A673 (cell line): ENCODE data around the gene DPM2. TPM values are rescaled to one million over a fixed set of nuclear protein-coding genes. Genes with fewer than 3 reads are reported as not detected.
A peak's percentile ranks its signal among the peaks of the same experiment; 100 is the strongest.

Experiments
- BruUV-seq: library from RNA; stranded (reverse); fragments of 400-500 nt; replicated peaks from 2 replicates; lab custom pipeline; 2021; lab: Mats Ljungman, UMichigan
- CTCF ChIA-PET: fragments of 300-600 bp; sonication (Branson Sonifier 250); formaldehyde crosslinking; loops from one replicate; lab custom pipeline; 2022; ENCODE audit warnings: antibody characterized with exemption; lab: Charles Lee
- POLR2A ChIA-PET: fragments of 300-600 bp; sonication (Branson Sonifier 250); formaldehyde crosslinking; loops from one replicate; lab custom pipeline; 2022; ENCODE audit warnings: antibody characterized with exemption; ENCODE audit not compliant: low non-redundant PET; lab: Charles Lee
- DNase-seq: peaks from one replicate; pipeline ENCODE4 v3.0.0-alpha.2; 2015; ENCODE audit warnings: low spot score
- H3K27ac ChIP-seq: fragments of 200-600 bp; sonication (generic); 2 replicates; pipeline ENCODE4 v1.5.1; 2016; ENCODE audit warnings: mixed run types, low read depth, mild to moderate bottlenecking, mixed read lengths, antibody characterized with exemption, low read length; ENCODE audit not compliant: poor library complexity, severe bottlenecking
- H3K27me3 ChIP-seq: fragments of 200-600 bp; sonication (generic); replicated peaks from 2 replicates; pipeline ENCODE4 v1.6.1; 2017; ENCODE audit warnings: mixed run types, low read depth, mild to moderate bottlenecking, mixed read lengths, antibody characterized with exemption, low read length; ENCODE audit not compliant: insufficient read depth, poor library complexity
- H3K36me3 ChIP-seq: fragments of 200-600 bp; sonication (generic); 2 replicates; pipeline ENCODE4 v1.6.1; 2016; ENCODE audit warnings: mixed run types, mild to moderate bottlenecking, mixed read lengths, antibody characterized with exemption, low read length; ENCODE audit not compliant: insufficient read depth, poor library complexity, severe bottlenecking
- H3K4me1 ChIP-seq: fragments of 200-600 bp; sonication (generic); 2 replicates; pipeline ENCODE4 v1.6.1; 2017; ENCODE audit warnings: mixed run types, mild to moderate bottlenecking, mixed read lengths, antibody characterized with exemption, low read length; ENCODE audit not compliant: insufficient read depth, poor library complexity, severe bottlenecking
- H3K4me3 ChIP-seq: fragments of 200-600 bp; sonication (generic); 2 replicates; pipeline ENCODE4 v1.5.1; 2016; ENCODE audit warnings: low read depth, mixed run types, mild to moderate bottlenecking, mixed read lengths, low read length; ENCODE audit not compliant: poor library complexity, severe bottlenecking
- H3K9me3 ChIP-seq: fragments of 200-600 bp; sonication (generic); 2 replicates; pipeline ENCODE4 v1.6.1; 2016; ENCODE audit warnings: mixed run types, low read depth, mild to moderate bottlenecking, mixed read lengths, antibody characterized with exemption, low read length; ENCODE audit not compliant: poor library complexity, severe bottlenecking
- CTCF ChIP-seq: fragments of 300-800, 200-600 bp; sonication (generic); conservative IDR thresholded peaks from 2 replicates; pipeline ENCODE4 v1.5.1; 2017; ENCODE audit warnings: low read depth, mild to moderate bottlenecking, antibody characterized with exemption, low read length, moderate library complexity, mixed read lengths
- EZH2 ChIP-seq: fragments of 200-600 bp; sonication (generic); IDR thresholded peaks from 2 replicates; pipeline ENCODE4 v1.6.1; 2017; ENCODE audit warnings: borderline replicate concordance, low read depth, mild to moderate bottlenecking, mixed read lengths, antibody characterized with exemption, low read length; ENCODE audit not compliant: poor library complexity, severe bottlenecking
- intact Hi-C: fragments of 100-400 bp; cut with micrococcal nuclease; formaldehyde crosslinking; loops from one replicate; pipeline ENCODE4 v1.10.0; 2022; ENCODE audit not compliant: unreplicated experiment
- total RNA-seq: library from RNA; stranded (reverse); gene quantifications from 2 replicates; pipeline ENCODE4 v1.2.3, GENCODE V29; 2021

DPM2 gene
- total RNA-seq, 1 experiment from 2014 or later = 51.5 TPM

GRCh38 chr9:127954831-127955293 is 17.2 kb upstream of the DPM2 start:
- no peaks in the 10 kb centered on the region for H3K9me3 ChIP-seq
- no peak overlapping the region for H3K4me3 ChIP-seq
- TF ChIP-seq CTCF (no peak), EZH2 (no peak)
- no peaks in the 10 kb centered on the region for H3K27me3 ChIP-seq
- intact Hi-C loops = no loop called here
- peak overlapping the region; percentile 50 for H3K27ac ChIP-seq
- peaks cover 13% of the 10 kb centered on the region for H3K4me1 ChIP-seq
- H3K36me3 ChIP-seq = no peaks in the 10 kb centered on the region
- DNase-seq = no peak
- POLR2A ChIA-PET = no interaction called here
- CTCF ChIA-PET = interaction anchor here (1.2 kb wide), 1 partner anchor 12 kb away, joined by 5 read pairs; no protein-coding TSS in a partner anchor
- BruUV-seq = no TSS peak

GRCh38 chr9:127953768-127954505 is 16.3 kb upstream of the DPM2 start:
- Histone ChIP-seq H3K4me3 (no peak overlapping the region), H3K27me3 (no peaks in the 10 kb centered on the region), H3K4me1 (peaks cover 7% of the 10 kb centered on the region), H3K9me3 (no peaks in the 10 kb centered on the region), H3K27ac (no peak overlapping the region), H3K36me3 (no peaks in the 10 kb centered on the region)
- no peak for DNase-seq
- no peak for TF ChIP-seq EZH2
- no peak for TF ChIP-seq CTCF
- POLR2A ChIA-PET = no interaction called here
- intact Hi-C loops = no loop called here
- no TSS peak for BruUV-seq
- CTCF ChIA-PET = interaction anchor here (1.2 kb wide), 1 partner anchor 11 kb away, joined by 5 read pairs; no protein-coding TSS in a partner anchor

- POLR2A ChIA-PET = no interaction called here
- DNase-seq = no peak
- intact Hi-C loops = no loop called here
- Histone ChIP-seq H3K27ac (no peak overlapping the region), H3K4me1 (peaks cover 7% of the 10 kb centered on the region), H3K27me3 (no peaks in the 10 kb centered on the region), H3K36me3 (no peaks in the 10 kb centered on the region), H3K9me3 (no peaks in the 10 kb centered on the region), H3K4me3 (no peak overlapping the region)
- no TSS peak for BruUV-seq
- CTCF ChIA-PET = no interaction called here
- TF ChIP-seq CTCF (no peak), EZH2 (no peak)
These were observed 15.5 kb upstream of the DPM2 start for GRCh38 chr9:127953154-127953553.
